Large intestine (tissue), 3 donors: ENCODE measurements around the gene ACTL7B. TPM values are rescaled to one million over a fixed set of nuclear protein-coding genes. Genes with fewer than 3 reads are reported as not detected.
"Not testable (repeated sequence)": the region's sequence is repeated elsewhere in the genome, so short reads cannot be mapped to it uniquely, and the experiment has no call there.

Experiments
- DNase-seq, 2 donors: peaks; one replicate each; pipeline versions ENCODE4 v3.0.0 to v3.0.0-alpha.2; 2013
- H3K27ac ChIP-seq: one replicate; pipeline ENCODE4 v1.5.1; 2013; ENCODE audit warnings: low read length
- H3K27me3 ChIP-seq: 2 replicates; pipeline ENCODE4 v1.6.1; 2013; ENCODE audit warnings: low read length; ENCODE audit not compliant: control insufficient read depth, insufficient read depth
- H3K36me3 ChIP-seq: 2 replicates; pipeline ENCODE4 v1.6.1; 2013; ENCODE audit warnings: low read length; ENCODE audit not compliant: control insufficient read depth, insufficient read depth
- H3K4me1 ChIP-seq: one replicate; pipeline ENCODE4 v1.6.1; 2013; ENCODE audit warnings: low read length; ENCODE audit not compliant: control insufficient read depth, insufficient read depth
- H3K4me3 ChIP-seq: one replicate; pipeline ENCODE4 v1.5.1; 2013; ENCODE audit warnings: low read length
- H3K9me3 ChIP-seq: one replicate; pipeline ENCODE4 v1.6.1; 2013; ENCODE audit warnings: mild to moderate bottlenecking, low read depth, low read length, moderate library complexity; ENCODE audit not compliant: control insufficient read depth
- WGBS: methylation state at CpG from one replicate; pipeline ENCODE4 v1.1.5; 2013; ENCODE audit warnings: low lambda C conversion rate; ENCODE audit not compliant: insufficient coverage; 5-methylcytosine and 5-hydroxymethylcytosine counted together
- polyA plus RNA-seq: library from polyadenylated mRNA; unstranded; fragments of 120-200 nt; gene quantifications from one replicate; pipeline ENCODE4 v1.2.1, GENCODE V29; 2013

Gene ACTL7B
- polyA plus RNA-seq, 1 donor, result not detected

GRCh38 chr9:108845507-108845906, 10.3 kb downstream of the ACTL7B start:
- no peaks in the 10 kb centered on the region for H3K27me3 ChIP-seq
- H3K4me3 ChIP-seq, result no peak overlapping the region
- WGBS, result no CpG with 5 or more reads among the region's 5 CpGs
- no peaks in the 10 kb centered on the region for H3K4me1 ChIP-seq
- no peaks in the 10 kb centered on the region for H3K9me3 ChIP-seq
- no peak overlapping the region for H3K27ac ChIP-seq
- H3K36me3 ChIP-seq, result no peaks in the 10 kb centered on the region
- DNase-seq, result no peak

- Histone ChIP-seq H3K4me1 (no peaks in the 10 kb centered on the region), H3K27me3 (no peaks in the 10 kb centered on the region), H3K9me3 (no peaks in the 10 kb centered on the region), H3K4me3 (no peak overlapping the region), H3K27ac (no peak overlapping the region), H3K36me3 (no peaks in the 10 kb centered on the region)
- WGBS, result 20% methylated on average over 1 of the region's 2 CpGs
- no peak for DNase-seq
These were observed 10.9 kb downstream of the ACTL7B start for GRCh38 chr9:108844856-108845255.

DNA sequence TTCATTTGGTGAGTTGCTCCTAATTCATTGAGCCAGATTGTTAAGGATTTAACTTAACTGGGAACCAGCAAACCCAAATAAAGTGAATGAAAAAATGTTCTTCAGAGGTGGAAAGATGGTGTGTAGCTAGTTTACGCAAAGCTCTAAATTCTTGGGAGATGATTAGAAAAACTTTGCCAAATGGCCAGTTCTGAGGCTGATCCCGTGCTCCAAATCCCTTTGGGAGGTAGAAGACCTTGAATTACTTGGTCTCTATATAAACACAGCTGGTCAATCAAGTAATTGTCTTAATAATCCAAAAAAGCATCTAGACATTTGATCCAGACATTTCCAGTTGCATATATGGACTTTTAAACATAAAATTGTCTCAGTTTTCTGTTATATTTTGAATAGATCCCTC, 11.4 kb downstream of the ACTL7B start:
- DNase-seq, result no peak
- Histone ChIP-seq H3K27me3 (no peaks in the 10 kb centered on the region), H3K27ac (no peak overlapping the region), H3K9me3 (no peaks in the 10 kb centered on the region), H3K4me3 (no peak overlapping the region), H3K36me3 (no peaks in the 10 kb centered on the region), H3K4me1 (no peaks in the 10 kb centered on the region)
- no CpG with 5 or more reads among the region's 2 CpGs for WGBS

GRCh38 chr9:108842610-108843295, 13.0 kb downstream of the ACTL7B start:
- Histone ChIP-seq H3K4me1 (no peaks in the 10 kb centered on the region), H3K27me3 (no peaks in the 10 kb centered on the region), H3K36me3 (no peaks in the 10 kb centered on the region), H3K4me3 (no peak overlapping the region), H3K9me3 (no peaks in the 10 kb centered on the region), H3K27ac (no peak overlapping the region)
- no peak for DNase-seq
- WGBS, result no CpG with 5 or more reads among the region's 16 CpGs

GRCh38 chr9:108839561-108839960, 16.2 kb downstream of the ACTL7B start:
- not testable (repeated sequence) for H3K27me3 ChIP-seq, H3K4me3 ChIP-seq, H3K9me3 ChIP-seq, H3K4me1 ChIP-seq, H3K27ac ChIP-seq, H3K36me3 ChIP-seq, DNase-seq
- WGBS, result 100% methylated on average over 4 of the region's 5 CpGs

GRCh38 chr9:108838017-108838416, 17.8 kb downstream of the ACTL7B start:
- Histone ChIP-seq H3K36me3 (no peaks in the 10 kb centered on the region), H3K27me3 (no peaks in the 10 kb centered on the region), H3K9me3 (no peaks in the 10 kb centered on the region), H3K4me3 (no peak overlapping the region), H3K4me1 (no peaks in the 10 kb centered on the region), H3K27ac (no peak overlapping the region)
- no peak for DNase-seq
- WGBS, result 100% methylated on average over 1 of the region's 6 CpGs

DNA sequence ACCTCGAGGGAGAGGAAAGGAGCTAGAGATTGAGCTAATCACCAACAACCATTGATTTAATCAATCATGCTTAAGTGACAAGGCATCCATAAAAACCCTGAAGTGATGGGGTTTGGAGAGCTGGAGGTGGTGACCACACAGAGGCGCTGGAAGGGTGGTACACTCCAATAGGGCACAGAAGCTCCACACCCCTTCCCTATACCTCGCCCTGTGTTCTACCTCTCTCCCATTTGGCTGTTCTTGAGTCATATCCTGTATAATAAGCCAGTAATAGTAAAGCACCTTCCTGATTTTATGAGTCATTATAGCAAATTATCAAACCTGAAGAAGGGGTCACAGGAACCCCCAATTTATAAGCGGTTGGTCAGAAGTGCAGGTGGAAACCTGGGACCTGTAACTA, 18.3 kb downstream of the ACTL7B start:
- Histone ChIP-seq H3K27ac (no peak overlapping the region), H3K9me3 (no peaks in the 10 kb centered on the region), H3K4me3 (no peak overlapping the region), H3K36me3 (no peaks in the 10 kb centered on the region), H3K4me1 (no peaks in the 10 kb centered on the region), H3K27me3 (no peaks in the 10 kb centered on the region)
- no peak for DNase-seq
- no CpG with 5 or more reads among the region's 4 CpGs for WGBS

- no peaks in the 10 kb centered on the region for H3K9me3 ChIP-seq
- no CpG with 5 or more reads among the region's 5 CpGs for WGBS
- no peak for DNase-seq
- no peak overlapping the region for H3K27ac ChIP-seq
- no peak overlapping the region for H3K4me3 ChIP-seq
- no peaks in the 10 kb centered on the region for H3K4me1 ChIP-seq
- no peaks in the 10 kb centered on the region for H3K36me3 ChIP-seq
- no peaks in the 10 kb centered on the region for H3K27me3 ChIP-seq
These were observed 19.0 kb downstream of the ACTL7B start for GRCh38 chr9:108836781-108837180.

DNA sequence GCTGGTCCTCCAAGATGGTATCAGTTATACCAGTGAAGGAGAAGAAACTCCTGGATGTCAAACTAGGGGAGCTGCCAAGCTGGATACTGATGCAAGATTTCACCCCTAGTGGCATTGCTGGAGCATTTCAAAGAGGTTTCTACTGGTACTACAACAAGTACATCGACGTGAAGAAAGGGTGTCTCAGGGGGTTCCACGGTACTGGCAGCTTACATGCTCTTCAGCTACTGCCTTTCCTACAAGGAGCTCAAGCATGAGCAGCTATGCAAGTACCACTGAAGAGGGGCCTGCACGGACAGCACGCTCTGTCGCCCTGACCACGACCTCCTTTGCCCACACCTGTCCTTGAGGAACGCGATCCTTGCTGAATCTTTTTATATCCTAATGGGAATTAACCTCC, 19.5 kb downstream of the ACTL7B start:
- Histone ChIP-seq H3K4me3 (no peak overlapping the region), H3K9me3 (no peaks in the 10 kb centered on the region), H3K36me3 (no peaks in the 10 kb centered on the region), H3K4me1 (no peaks in the 10 kb centered on the region), H3K27ac (no peak overlapping the region), H3K27me3 (no peaks in the 10 kb centered on the region)
- DNase-seq, result no peak
- WGBS, result no CpG with 5 or more reads among the region's 9 CpGs

- Histone ChIP-seq H3K4me1 (no peaks in the 10 kb centered on the region), H3K9me3 (no peaks in the 10 kb centered on the region), H3K4me3 (no peak overlapping the region), H3K36me3 (no peaks in the 10 kb centered on the region), H3K27me3 (peaks cover 2% of the 10 kb centered on the region), H3K27ac (no peak overlapping the region)
- no CpG with 5 or more reads among the region's 7 CpGs for WGBS
- DNase-seq, result no peak
These were observed 20.0 kb downstream of the ACTL7B start for GRCh38 chr9:108835831-108836230.

DNA sequence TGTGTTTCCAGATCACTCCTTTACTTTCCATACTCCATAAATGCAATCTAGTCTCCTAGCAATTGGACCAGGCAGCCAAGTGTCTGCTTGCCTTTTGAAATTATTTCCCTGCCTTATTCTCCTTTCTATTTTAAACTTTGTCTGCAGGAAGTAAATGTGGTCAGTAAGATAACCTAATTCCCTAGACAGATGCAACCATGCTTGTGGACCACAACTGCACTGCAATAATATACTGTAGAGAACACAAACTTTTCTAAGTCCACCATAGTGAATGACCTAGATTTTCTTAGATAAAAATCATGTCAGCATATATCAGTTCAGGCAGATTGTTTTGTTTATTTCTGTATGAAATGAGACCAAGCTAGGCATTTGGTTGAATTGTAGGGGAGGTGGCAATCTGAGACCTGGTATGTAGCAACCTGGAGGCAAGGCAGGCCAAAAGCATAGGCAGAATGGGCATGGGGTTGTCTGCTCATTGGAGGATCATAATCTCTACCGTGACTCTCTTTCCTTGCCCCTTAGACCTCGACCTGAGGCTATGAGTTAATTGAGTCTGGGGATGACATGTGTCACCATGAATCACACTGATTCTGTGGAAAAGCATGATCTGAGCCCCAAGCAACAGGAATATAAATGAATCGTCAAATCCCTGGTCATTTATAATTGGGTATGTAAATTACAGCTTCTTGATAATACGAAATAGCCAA, 20.7 kb downstream of the ACTL7B start:
- no peak for DNase-seq
- no peak overlapping the region for H3K27ac ChIP-seq
- no peaks in the 10 kb centered on the region for H3K36me3 ChIP-seq
- no peaks in the 10 kb centered on the region for H3K9me3 ChIP-seq
- H3K4me3 ChIP-seq, result no peak overlapping the region
- 67% methylated on average over 2 of the region's 4 CpGs for WGBS
- H3K4me1 ChIP-seq, result no peaks in the 10 kb centered on the region
- peaks cover 2% of the 10 kb centered on the region for H3K27me3 ChIP-seq
